ENCODE data around the gene GUCY1A2. TPM values are rescaled to one million over a fixed set of nuclear protein-coding genes. Genes with fewer than 3 reads are reported as not detected.

The GUCY1A2 gene
- polyA plus RNA-seq, 1 donor (not counting 4 experiments of a cell fraction or from before 2014, with no cell fraction given), result not detected

GRCh38 chr11:106983261-106983660 is 35.0 kb downstream of the GUCY1A2 start:
- H3K4me3 ChIP-seq (ENCODE audit: control insufficient read depth in 2 of 3, extremely low read depth in 1 of 3, insufficient read depth in 2 of 3, low read depth in 1 of 3, low read length in 3 of 3), result no peak overlapping the region
- no peaks in the 10 kb centered on the region for H3K27me3 ChIP-seq (ENCODE audit: control insufficient read depth, extremely low read depth, insufficient read depth, low read length)
- no peak for DNase-seq (ENCODE audit: low read depth, low spot score)
- H2AFZ ChIP-seq (ENCODE audit: control insufficient read depth, low read length), result no peak overlapping the region
- H3K9ac ChIP-seq (ENCODE audit: control insufficient read depth, extremely low read depth, insufficient read depth, low read length), result no peak overlapping the region
- H3K4me2 ChIP-seq (ENCODE audit: control insufficient read depth, extremely low read depth, insufficient read depth, low read depth, low read length), result no peak overlapping the region
- FAIRE-seq, result no peak
- no peaks in the 10 kb centered on the region for H3K36me3 ChIP-seq (ENCODE audit: control insufficient read depth in 2 of 2, extremely low read depth in 1 of 2, insufficient read depth in 2 of 2, low read length in 2 of 2)
- dilution Hi-C loops (cut with MboI; ENCODE audit: extremely low pct_ligation_motif_present, low sequenced_read_pairs), result no loop called here
- H3K79me2 ChIP-seq (ENCODE audit: control insufficient read depth, insufficient read depth, low read length), result no peaks in the 10 kb centered on the region
- H4K20me1 ChIP-seq (ENCODE audit: control insufficient read depth, extremely low read depth, insufficient read depth, low read length), result no peaks in the 10 kb centered on the region
- TF ChIP-seq CTCF (optimal IDR thresholded peaks at IDR 0.05 in 1 of 3, IDR thresholded peaks at IDR 0.05 in 1 of 3, conservative IDR thresholded peaks at IDR 0.05 in 1 of 3; ENCODE audit: extremely low read depth in 1 of 3, insufficient read depth in 2 of 3, low read length in 3 of 3) (no peak), EZH2 (IDR thresholded peaks at IDR 0.05; ENCODE audit: low read length) (no peak)
- no peaks in the 10 kb centered on the region for H3K9me1 ChIP-seq (ENCODE audit: control insufficient read depth, extremely low read depth, insufficient read depth, low read length)
- no peaks in the 10 kb centered on the region for H3K9me3 ChIP-seq (ENCODE audit: control insufficient read depth, low read depth, low read length)
- no peaks in the 10 kb centered on the region for H3K4me1 ChIP-seq (ENCODE audit: control insufficient read depth, extremely low read depth, insufficient read depth, low read length)
- H3K27ac ChIP-seq (ENCODE audit: control insufficient read depth, insufficient read depth, low read length), result no peak overlapping the region

DNA sequence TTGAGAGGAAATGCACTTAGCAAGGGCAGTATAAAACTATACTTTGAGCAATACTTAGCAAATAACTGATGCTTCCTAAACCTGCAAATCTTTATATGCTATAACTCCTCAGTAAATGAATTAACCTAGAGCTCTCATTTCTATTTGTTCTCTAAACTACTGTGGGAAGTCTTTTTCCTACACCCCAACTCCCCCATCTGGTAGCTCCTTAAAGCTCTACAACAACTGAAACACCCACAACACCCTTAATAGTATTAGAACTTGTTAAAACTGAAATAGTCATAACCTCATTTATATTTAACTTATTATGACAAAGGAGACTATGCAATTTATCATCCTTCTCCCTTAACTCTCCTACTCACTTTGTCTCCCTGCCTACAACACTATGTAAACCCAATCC is 43.4 kb downstream of the GUCY1A2 start:
- Histone ChIP-seq H3K4me3 (ENCODE audit: control insufficient read depth in 2 of 3, extremely low read depth in 1 of 3, insufficient read depth in 2 of 3, low read depth in 1 of 3, low read length in 3 of 3) (no peak overlapping the region), H3K4me1 (ENCODE audit: control insufficient read depth, extremely low read depth, insufficient read depth, low read length) (no peaks in the 10 kb centered on the region), H2AFZ (ENCODE audit: control insufficient read depth, low read length) (no peak overlapping the region), H3K27ac (ENCODE audit: control insufficient read depth, insufficient read depth, low read length) (no peak overlapping the region), H4K20me1 (ENCODE audit: control insufficient read depth, extremely low read depth, insufficient read depth, low read length) (no peaks in the 10 kb centered on the region), H3K9ac (ENCODE audit: control insufficient read depth, extremely low read depth, insufficient read depth, low read length) (no peak overlapping the region), H3K9me3 (ENCODE audit: control insufficient read depth, low read depth, low read length) (no peaks in the 10 kb centered on the region), H3K4me2 (ENCODE audit: control insufficient read depth, extremely low read depth, insufficient read depth, low read depth, low read length) (no peak overlapping the region), H3K9me1 (ENCODE audit: control insufficient read depth, extremely low read depth, insufficient read depth, low read length) (no peaks in the 10 kb centered on the region), H3K27me3 (ENCODE audit: control insufficient read depth, extremely low read depth, insufficient read depth, low read length) (no peaks in the 10 kb centered on the region), H3K79me2 (ENCODE audit: control insufficient read depth, insufficient read depth, low read length) (no peaks in the 10 kb centered on the region), H3K36me3 (ENCODE audit: control insufficient read depth in 2 of 2, extremely low read depth in 1 of 2, insufficient read depth in 2 of 2, low read length in 2 of 2) (no peaks in the 10 kb centered on the region)
- TF ChIP-seq CTCF (optimal IDR thresholded peaks at IDR 0.05 in 1 of 3, IDR thresholded peaks at IDR 0.05 in 1 of 3, conservative IDR thresholded peaks at IDR 0.05 in 1 of 3; ENCODE audit: extremely low read depth in 1 of 3, insufficient read depth in 2 of 3, low read length in 3 of 3) (no peak), EZH2 (IDR thresholded peaks at IDR 0.05; ENCODE audit: low read length) (no peak)
- FAIRE-seq, result no peak
- dilution Hi-C loops (cut with MboI; ENCODE audit: extremely low pct_ligation_motif_present, low sequenced_read_pairs), result no loop called here
- no peak for DNase-seq (ENCODE audit: low read depth, low spot score)

Data from keratinocyte (primary cell).